NAMALWA (cell line): Measurements from ENCODE around the gene SLC4A1.

ENCODE experiments used
- DNase-seq: peaks from one replicate; pipeline ENCODE4 v3.0.0-alpha.2; 2015; ENCODE audit warnings: low spot score

Gene SLC4A1

DNA sequence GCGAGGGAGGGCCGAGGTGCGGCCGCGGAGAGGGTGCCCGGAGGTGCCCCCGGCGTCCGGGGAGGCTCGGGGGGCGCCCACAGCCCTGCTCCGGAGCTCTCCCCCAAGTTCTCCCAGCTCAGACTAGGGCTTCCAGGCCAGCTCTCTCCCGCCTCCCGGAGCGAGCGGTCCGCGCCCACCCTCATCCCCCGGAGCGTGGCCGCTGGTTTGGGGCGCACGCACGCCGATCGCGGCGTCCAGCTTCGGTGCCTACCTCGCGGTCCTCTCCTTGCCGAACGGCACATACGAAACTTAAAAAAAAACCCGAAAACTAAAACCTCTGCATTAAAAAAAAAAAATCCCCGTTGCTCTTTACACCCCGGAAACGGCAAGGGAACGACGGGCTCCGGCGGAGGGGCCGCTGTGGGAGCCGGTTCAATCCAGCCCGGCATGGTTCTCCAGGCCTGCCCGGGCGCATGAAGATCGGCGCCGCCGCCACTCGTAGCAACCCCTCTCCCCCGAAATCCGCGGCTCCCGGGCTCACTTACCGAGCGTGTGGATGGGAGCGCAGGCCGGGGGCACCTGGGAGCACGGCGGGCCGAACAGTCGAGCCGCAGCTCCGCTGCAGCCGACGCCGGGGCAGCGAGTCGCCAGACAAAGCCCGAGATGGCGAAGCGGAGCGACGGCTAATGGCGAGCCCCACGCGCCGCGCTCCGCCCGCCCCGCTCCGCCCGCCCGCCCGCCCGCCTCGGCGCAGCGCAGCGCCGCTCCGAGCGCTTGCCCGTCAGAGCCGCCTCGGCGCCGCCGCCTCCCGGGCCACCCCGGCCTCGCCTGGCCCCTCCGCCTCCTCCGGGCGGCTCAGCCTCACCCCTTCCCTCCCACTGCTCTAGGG is 47.5 kb downstream of the SLC4A1 start:
- peak; percentile 58 for DNase-seq

DNA sequence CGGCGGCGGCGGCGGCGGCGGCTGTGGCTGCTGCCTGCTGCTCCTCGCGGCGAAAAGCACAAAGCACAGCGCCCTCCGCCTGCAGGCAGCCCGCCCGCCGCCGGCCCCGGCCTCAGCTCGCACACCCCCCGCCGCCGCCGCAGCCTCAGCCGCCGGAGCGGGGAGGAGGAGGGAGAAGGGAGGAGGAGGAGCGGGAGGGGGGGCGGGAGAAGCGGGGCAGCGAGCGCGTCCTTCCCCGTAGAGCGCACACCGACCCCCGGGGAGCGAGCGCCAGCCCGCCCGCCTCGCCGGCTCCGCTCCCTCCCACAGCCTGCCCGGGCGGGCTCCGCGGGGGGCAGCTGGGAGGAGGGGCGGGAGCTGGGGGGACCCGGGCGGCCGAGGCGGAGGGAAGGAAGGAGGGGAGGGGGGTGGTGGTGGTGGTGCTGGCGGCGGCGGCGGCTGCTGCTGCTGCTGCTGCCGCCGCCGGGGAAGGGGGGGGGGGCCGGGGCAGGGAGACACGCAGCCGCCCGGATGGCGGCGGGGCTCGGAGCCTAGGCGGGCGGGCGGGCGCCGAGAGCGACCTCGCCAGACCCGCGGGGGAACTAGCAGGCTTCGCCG is 48.2 kb downstream of the SLC4A1 start, which contains the start of gene UBTF:
TSS of gene UBTF (minus strand) at position 60 of the 597 bp plus-strand sequence. CDS start 1,446 bp downstream, outside the sequence.
- peak; percentile 70 for DNase-seq

DNA sequence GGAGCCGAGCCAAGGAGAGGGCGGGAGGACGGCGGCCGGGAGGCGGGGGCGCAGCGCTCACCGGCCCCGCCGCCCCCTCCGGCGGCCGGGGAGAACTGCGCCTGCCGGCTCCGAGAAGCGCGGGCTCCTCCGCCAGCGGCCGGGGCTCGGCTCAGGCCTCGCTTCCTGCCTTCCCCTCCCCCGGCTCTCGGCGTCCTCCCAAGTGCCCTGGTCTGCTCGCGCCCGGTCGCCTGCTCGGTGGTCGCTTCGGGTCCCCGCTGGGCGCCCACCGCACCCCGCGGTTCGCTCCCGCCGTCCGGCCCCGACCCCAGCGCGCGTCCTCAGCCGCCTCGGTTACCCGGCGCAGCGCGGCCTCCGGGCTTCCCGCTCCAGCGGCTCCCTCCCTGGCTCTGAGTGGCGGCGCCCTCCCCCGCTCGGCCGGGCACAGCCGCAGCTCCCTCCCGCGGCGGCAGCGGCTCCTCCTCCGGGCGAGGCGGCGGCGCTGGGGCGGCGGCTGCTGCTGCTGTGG is 48.8 kb downstream of the SLC4A1 start:
- peak; percentile 81 for DNase-seq

DNA sequence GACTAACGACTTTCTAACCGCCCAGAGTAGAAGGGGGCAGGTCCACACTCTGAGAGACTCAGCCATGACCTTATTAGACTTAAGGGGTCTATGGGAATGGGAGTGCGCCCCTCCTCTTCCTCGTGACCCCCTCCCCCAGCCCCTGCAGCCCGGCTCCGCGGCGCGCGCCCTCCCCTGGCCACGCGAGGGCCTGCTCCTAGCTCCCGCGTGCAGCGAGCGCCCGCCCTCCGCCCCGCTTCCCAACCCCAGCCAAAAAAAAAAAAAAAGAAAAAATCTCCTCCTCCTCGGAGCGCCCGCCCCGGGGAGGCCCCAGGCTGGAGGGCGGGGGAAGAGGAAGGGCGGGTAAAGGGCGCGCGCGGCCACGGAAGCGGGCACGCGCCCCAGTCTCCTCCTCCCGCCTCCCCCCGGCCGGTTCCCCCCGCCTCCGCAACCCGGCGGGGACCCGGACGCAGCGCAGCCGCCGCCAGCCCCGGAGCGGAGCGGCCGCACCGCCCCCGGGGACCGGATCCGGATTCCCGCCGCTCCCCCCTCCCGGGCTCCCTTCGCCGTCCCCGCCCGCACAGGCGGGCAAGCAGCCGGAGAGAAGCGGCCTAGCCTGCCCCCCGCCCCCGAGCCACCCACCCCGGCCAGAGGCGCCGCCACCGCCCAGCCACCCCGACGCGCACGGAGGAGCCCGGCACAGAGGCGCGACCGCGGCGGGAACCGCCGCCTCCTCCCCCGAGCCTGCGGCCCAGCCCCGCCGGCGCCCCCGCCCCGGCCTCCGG is 49.4 kb downstream of the SLC4A1 start:
- peak; percentile 91 for DNase-seq

DNA sequence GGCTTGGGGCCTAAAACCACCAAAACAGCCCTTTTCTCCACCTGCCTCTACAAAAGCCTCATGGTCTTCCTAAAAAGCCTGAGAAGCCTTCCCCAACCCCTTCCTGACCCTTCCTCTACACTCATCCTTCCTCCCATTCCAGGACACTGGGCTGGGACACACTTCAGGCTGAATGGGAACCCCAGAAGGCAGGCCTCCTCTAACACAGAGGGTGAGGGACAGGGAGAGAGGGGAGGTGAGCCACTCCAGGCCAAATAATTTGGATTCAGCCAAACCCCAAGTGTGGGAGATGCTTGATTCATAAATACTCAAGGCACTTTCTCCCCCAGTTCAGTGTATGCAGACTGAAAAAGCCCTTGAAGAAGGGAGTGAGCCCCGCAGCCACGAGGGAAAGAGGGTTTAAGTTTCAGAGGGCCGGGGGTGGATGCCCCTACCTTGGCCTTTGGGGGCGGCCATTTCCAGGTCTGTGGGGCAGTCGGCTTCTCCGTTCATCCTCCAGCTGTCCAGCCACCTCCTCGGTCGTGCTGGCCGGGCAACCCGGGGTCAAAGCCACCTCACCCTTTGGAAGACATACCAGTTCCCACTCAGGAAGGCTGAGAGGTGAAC is 50.1 kb downstream of the SLC4A1 start:
- peak; percentile 54 for DNase-seq

DNA sequence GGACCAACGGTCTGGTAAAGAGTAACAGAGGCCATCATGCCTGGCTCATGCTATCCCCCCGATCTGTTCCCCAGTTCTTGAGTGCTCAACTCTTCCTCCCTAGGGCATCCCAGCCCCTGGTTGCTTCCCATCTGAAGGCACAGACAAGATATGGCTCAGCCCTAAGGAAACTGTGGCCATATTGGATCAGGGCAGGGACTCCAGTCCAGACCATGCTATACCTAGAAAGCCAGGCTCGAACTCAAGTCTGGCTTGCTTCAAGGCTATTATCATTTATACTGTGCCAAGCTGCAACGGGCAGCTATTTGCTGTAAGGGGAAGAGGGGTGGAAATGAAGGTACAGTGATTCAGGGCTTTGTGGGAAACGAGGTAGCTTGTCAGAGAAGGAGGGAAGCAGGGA is 51.2 kb downstream of the SLC4A1 start:
- peak; percentile 49 for DNase-seq

DNA sequence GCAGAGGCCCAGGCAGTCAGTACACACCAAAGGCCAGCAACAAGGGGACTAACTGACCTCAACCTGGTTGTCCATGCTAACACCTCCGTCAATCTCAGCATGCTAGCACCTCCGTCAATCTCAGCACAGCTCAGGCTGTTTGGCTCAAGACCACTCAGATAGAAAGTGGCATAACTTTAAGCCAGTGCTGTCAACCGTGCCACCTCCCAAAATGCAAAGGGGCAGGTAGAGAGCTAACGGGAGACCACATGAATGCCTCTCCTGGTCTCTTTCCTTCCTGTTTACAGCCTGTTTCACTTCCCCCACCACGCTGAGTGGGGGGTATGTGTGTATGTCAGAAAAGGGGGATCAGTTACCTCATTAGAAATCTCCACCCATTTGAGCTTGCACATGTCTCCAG is 51.8 kb downstream of the SLC4A1 start:
- DNase-seq = peak; percentile 73

DNA sequence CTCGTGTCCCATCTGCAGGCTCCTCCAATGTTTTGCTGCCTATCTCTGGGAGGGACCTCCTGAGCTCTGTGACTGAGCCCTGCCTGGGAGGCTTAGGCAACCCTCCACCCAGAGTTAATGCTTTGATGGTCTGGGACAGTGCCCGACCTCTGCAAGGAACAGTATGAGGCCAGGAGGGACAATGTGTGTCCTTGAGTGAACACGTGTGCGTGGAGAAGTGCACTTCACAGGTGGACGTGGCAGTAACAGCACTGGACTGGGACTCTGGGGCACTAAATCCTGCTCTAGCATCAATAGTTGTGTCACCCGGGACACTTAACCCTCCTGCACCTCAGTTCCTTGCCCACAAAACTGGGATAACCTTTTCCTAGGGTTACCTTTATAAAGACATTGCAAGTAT is 53.0 kb downstream of the SLC4A1 start:
- no peak for DNase-seq

DNA sequence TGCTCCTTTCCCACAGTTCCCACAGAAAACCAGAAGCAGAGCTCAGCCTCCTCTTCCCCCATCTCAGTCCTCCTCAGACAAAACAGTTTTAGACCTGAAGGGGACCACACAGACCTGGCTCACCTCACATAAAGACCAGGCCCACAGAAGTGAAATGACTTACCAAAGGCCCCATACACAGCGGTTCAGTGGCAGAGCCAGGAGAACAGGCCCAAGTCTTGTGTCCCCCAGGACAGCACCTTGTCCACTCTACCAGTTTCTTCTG is 53.8 kb downstream of the SLC4A1 start:
- no peak for DNase-seq

DNA sequence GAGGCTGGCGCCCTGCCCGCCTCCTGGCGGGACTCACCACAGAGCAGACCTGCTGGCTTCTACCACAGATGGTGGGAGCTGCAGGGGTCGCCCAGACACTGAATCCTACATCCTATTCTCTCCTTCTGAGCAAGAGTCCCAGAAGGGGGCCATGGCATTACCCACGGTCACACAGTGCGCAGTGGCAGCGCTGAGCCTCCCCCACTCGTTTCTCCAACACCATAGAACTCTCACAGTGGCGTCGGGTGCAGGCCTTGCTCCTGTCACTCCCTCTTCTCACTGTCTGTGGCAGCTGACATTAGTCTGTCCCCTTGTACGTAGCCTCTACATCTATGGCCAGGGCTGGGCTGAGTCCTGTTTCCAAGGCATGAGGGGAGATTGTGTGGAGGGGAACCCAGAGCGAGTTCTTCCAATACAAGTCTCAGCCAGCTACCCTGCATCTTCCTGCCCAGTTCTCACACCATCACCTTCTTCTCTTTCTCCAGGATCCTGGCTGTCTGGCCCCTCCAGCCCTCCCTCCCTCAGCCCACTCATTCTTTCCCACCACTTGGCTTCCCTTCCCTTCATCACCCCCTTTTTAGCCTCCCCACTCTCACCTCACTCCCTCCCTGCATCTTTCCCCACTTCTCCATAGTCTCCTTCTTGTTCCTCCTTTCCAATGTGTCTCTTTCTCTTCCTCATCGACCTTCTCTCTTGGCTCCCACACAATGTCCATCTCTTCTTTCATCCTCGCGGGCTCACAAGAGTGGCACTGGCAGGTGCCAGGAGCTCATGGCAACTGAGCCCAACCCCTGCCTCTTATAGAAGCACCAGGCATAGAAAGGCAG is 54.3 kb downstream of the SLC4A1 start:
- no peak for DNase-seq

DNA sequence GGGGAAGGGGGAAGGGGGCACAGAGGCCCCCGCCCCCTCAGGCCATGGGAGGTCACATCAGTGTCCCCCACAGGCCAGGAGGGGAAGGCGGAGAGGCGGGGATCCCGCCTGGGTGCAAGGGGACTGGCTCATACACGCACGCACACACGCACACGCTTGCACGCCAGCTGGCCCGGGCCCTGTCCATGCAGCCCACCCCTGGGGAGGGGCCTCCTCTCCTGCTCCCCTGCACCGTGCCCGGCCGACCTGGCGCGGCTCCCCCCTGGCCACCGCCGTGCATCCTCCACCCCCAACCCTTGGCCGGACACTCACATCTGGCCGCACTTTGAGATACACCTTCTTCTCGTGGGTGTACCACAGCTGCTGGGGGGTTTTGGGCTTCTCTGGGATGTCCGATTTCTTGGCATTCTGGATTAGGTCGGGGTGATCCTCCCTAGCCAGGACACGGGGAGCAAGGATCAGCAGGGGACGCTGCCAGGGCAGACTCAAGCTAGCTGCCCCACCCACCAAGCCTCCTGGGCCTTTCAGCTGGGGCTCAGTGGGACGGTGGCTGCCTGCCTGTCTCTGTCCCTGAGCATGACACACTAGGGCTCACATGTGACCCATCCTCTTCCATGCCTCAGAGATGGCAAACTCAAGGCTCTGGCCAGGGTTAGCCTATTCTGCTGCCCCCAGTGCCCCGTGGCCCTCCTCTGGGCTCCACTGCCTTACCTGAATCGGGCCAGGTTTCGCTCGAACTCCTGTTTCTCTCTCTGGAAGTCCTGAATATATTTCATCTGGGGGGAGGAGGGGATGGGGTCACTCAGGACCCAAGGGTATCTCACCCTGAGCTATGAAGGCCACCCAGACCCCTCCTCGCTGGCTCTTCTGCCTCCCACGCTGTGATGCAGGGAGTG is 55.2 kb downstream of the SLC4A1 start:
- no peak for DNase-seq

DNA sequence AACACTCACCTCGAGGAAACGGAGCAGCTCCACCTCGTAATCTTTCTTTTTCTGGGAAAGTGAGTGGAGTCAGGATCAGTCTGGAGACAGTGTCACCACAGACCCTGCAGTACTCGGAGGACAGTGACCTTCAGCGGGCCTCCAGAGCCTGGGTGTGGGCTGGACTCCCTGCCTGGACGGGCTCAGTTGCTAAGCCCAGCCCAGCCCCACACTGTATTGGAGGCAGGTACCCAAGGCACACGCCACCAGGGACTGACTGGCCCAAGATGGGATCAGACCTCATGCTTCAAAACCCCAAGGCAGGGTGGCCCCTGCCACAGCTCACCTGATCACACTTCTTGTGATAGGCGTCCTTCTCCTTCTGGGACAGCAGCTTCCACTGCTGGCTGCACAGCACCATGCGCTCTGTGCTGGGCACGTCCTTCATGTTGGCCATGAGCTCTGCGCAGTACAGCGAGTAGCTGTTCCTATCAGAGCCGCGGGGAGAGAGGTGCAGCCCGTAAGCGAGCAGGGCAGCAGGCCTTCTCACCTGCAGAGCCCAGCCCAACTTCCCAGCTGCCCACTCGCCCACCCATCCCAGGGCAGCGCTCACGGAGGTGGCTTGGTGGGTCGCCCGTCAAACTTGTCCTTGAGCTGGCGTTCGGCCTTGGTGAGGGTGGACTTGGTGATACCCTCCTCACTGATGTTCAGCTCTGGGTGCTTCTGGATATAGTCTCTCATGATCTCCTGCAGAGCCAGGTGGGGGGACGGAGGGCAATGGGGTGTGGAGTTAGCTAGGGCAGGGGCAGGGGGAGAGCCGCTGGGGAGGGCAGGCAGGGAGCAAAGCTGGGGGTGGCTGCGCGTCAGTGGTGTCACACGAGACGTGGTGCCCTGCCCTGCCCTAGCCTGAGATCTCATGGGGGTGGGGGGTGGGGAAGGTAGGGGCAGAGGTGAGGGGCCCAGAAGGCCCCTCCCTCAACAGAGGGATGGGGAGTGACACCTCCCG is 56.4 kb downstream of the SLC4A1 start:
- no peak for DNase-seq

DNA sequence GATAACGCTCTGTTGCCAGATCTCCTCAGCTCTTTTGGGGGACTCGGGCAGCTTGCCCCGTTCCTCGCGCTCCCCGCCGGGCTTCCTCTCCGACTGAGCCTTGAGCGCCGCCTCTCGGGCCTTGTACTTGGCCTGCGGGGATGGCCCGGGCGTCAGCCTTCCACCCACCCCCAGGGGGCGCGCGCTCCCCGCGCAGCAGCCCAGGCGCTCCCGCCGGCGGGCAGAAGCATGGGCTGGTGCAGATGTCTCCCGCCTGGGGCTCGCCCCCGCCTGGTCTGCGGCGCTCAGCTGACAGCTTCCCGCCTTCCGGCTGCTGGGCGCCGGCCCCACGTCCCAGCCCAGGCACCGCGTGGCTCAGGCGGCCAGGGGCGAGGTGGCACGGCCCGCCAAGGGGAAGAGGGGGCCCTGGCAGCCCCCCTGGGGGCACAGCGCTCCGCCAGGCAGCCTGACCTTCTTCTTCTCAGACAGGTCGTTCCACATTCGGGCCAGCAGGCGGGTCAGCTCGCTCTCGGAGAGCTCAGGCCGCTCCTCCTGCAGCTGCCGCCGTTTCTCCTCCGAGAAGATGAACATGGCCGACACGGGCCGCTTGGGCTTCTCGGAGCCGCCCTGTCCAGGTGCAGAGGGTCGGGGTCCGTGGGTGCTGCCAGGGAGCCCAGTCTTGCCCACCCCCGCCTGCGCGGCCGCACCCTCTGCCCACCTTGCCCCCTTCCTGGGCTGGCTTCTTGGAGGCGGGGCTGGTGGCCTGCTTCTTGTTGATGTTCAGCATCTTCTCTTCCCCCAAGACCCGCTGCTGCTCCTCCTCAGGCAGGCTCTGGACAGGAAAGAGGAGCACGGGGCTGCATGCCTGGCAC is 57.4 kb downstream of the SLC4A1 start:
- peak; percentile 94 for DNase-seq

DNA sequence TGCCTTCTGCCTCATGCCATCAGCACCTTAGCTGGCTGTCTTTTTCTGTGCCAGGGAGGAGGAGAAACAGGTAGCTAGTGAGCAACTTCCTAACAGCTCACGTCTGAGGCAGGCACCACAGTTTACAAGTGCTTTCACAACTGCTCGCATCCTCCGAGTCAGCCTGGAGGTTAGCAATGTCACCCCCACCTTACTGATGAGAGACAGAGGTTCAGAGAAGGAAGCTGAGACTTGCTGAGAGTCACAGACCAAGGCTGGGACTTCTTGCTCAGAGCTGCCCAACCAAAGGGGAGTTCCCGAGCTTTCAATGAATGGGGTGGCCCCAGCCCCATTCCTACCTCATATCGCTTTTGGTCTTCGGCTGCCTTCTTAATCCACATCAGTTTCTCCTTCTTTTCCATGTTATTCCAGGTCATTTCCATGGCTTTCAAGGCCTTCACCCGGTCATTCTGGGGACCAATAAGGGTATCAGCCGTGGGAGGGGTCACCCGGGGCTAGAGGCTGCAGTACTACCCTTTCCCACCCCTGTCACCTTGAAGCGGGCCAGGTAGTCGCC is 58.1 kb downstream of the SLC4A1 start:
- no peak for DNase-seq

DNA sequence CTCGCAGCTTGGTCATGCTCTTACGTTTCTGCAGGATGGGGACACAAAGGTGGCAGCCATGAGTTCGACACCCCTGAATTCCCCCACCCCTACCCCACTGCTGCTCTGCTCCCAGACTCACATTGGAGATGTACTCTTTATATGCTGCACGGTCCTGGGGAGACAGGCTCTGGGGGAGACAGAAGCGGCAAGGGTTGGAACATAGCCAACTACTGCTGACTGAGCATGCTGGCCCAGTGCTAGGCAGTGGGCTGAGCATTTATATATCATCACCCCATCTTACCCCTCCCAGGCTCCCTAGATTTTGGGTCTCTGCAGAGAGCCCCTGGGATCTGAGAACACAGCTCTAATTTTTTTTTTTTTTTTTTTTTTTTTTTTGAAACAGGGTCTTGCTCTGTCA is 60.2 kb downstream of the SLC4A1 start:
- no peak for DNase-seq

DNA sequence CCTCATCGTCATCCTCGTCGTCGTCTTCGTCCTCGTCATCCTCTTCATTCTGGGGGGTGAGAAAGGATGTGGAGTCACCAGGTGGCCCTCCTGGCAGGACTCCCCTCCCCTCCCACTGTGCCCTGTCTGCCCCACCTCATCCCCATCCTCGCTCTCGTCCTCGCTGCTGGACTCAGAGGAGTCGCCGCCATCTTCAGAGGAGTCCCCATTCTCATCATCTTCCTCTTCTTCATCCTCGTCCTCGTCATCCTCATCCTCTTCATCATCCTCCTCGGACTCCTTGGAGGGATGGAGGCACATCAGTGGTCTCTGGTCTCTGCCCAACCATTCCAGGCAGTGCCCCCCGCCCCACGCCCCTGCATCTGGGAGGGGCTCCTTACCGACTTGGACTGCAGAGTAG is 60.6 kb downstream of the SLC4A1 start:
- DNase-seq = no peak

DNA sequence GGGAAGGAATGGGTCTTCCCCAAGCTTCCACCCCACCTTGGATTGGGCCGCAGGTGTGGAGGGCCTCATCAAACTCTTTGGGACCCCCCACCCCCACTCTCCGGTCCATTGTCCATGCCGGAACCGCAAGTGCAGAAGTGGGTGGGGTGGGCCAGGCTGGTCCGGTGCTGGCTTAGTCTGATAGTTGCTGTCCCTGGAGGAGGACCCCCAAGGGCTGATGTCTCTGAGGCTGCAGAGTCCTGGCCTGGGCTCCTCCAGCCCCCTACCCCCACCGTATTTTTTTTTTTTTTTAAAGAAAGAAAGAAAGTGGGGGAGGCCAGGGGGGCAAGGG is 61.1 kb downstream of the SLC4A1 start:
- no peak for DNase-seq
